Measurements from ENCODE around the gene PPP2R2D.

GRCh38 chr10:131855461-131856401 is 45.1 kb upstream of the PPP2R2D start:
- TF ChIP-seq CTCF (IDR thresholded peaks at IDR 0.05) (no peak), POLR2A (IDR thresholded peaks at IDR 0.05) (no peak)
